Heart left ventricle (tissue), 16 donors: ENCODE data around the gene KIF16B. TPM values are rescaled to one million over a fixed set of nuclear protein-coding genes. Genes with fewer than 3 reads are reported as not detected.

Source experiments
- ATAC-seq, 4 donors: fragments of 200-7000 bp; cut with Tn5 transposase; one replicate each; pipeline ENCODE4 v1.9.1; 2020 to 2022; ENCODE audit warnings: moderate library complexity in 4 of 4, mild to moderate bottlenecking in 3 of 4, moderate number of reproducible peaks in 1 of 4
- DNase-seq, 5 donors: peaks; one replicate each; pipeline ENCODE4 v3.0.0-alpha.2; 2020
- H3K27ac ChIP-seq, 12 donors: fragments of 200-600 bp; sonication (generic) in 4 of 12; one replicate each; pipeline versions ENCODE4 v1.5.0 to v1.8.0; 2016 to 2022; ENCODE audit warnings: mild to moderate bottlenecking in 2 of 12
- H3K27me3 ChIP-seq, 9 donors: fragments of 200-600 bp; sonication (generic) in 2 of 9; one replicate each; pipeline versions ENCODE4 v1.5.1 to v1.8.0; 2016 to 2022; ENCODE audit warnings: mild to moderate bottlenecking in 3 of 9
- H3K36me3 ChIP-seq, 9 donors: fragments of 200-600 bp; sonication (generic) in 2 of 9; one replicate each; pipeline versions ENCODE4 v1.5.0 to v1.8.0; 2018 to 2022; ENCODE audit warnings: mild to moderate bottlenecking in 2 of 9
- H3K4me1 ChIP-seq, 12 donors: fragments of 200-600 bp; sonication (generic) in 4 of 12; one replicate each; pipeline versions ENCODE4 v1.5.0 to v1.8.0; 2016 to 2022; ENCODE audit warnings: mild to moderate bottlenecking in 3 of 12
- H3K4me3 ChIP-seq, 12 donors: fragments of 200-600 bp; sonication (generic) in 4 of 12; one replicate each; pipeline versions ENCODE4 v1.5.0 to v1.8.0; 2017 to 2022; ENCODE audit warnings: mild to moderate bottlenecking in 9 of 12, moderate library complexity in 4 of 12
- H3K9me3 ChIP-seq, 12 donors: fragments of 200-600 bp; sonication (generic) in 4 of 12; one replicate each; pipeline versions ENCODE4 v1.5.0 to v1.8.0; 2016 to 2022; ENCODE audit warnings: mild to moderate bottlenecking in 1 of 12
- CTCF ChIP-seq, 12 donors: fragments of 200-600 bp; sonication (generic) in 4 of 12; IDR thresholded peaks; one replicate each; pipeline versions ENCODE4 v1.5.0 to v1.8.0; 2018 to 2022; ENCODE audit warnings: antibody characterized with exemption in 12 of 12, mild to moderate bottlenecking in 5 of 12
- POLR2A ChIP-seq, 2 donors: fragments of 450-650 bp; IDR thresholded peaks; one replicate each; pipeline ENCODE4 v1.6.1; 2017; ENCODE audit warnings: antibody characterized with exemption in 2 of 2, mild to moderate bottlenecking in 2 of 2, moderate library complexity in 2 of 2
- WGBS, 4 donors: extraction: QIAGEN DNeasy Blood & Tissue Kit in 2 of 4; methylation state at CpG; one replicate each; pipeline versions ENCODE4 v1.1.5 to v1.1.7; 2013 to 2018; 5-methylcytosine and 5-hydroxymethylcytosine counted together
- intact Hi-C, 10 donors: fragments of 100-400 bp; cut with DNase I; formaldehyde crosslinking; loops; one replicate each; pipeline versions ENCODE4 v1.11.1 to v1.14.2; 2022
- polyA plus RNA-seq, 2 donors: library from polyadenylated mRNA; stranded (reverse); fragments of 200-250 nt; gene quantifications; one replicate each; pipeline ENCODE4 v1.2.3, GENCODE V29; 2013
- total RNA-seq, 9 donors: library from RNA; depleted of rRNA in 2 of 9; stranded (reverse); fragments of >200 nt in 2 of 9; fragmentation: NEBNext Ultra II Directional in 3 of 9; extraction: Animal tissue kit (Norgen Biotek cat#: 25700) in 3 of 9; gene quantifications; one replicate each; pipeline versions ENCODE4 v1.1.0 to v1.2.4, GENCODE V29; 2016 to 2023
- donor health status: ischemic (EF 13 %, LVEDD 7.1; RV severe dilation, severe dysfunction).
- donor health status: healthy with polysubstance abuse.
- donor health status: DM: no; HTN: yes; CAD: no.
- donor health status: DM: no; HTN: no; CAD: no.
- donor health status: ischemic (EF 25% LVEDD 6.9; RV normal size, moderate dysfunction).
- donor health status: ischemic (EF 25% LVEDD 5.7; RV mildly dilated, moderate dysfunction).
- donor health status: healthy.
- donor health status: DM: yes; HTN: yes; CAD: no.
- donor health status: ischemic (EF 35%, LVEDD 5.7; RV mildly dilated, moderate dysfunction).
- donor health status: nonischemic (EF 11% LVEDD 7.7; RV severe dilation, severe dysfunction).
- donor health status: DM: yes; HTN: yes; CAD: no.
- donor health status: PGD.
- donor health status: ischemic (EF 29% LVEDD 5.4; RV normal size, mild dysfunction).
- donor health status: nonischemic (EF 23%, LVEDD 6.1; RV moderate dilation, normal function).

KIF16B gene
- total and polyA plus RNA-seq, 11 donors: 8.8 to 31.8 (median 17.8) TPM

DNA sequence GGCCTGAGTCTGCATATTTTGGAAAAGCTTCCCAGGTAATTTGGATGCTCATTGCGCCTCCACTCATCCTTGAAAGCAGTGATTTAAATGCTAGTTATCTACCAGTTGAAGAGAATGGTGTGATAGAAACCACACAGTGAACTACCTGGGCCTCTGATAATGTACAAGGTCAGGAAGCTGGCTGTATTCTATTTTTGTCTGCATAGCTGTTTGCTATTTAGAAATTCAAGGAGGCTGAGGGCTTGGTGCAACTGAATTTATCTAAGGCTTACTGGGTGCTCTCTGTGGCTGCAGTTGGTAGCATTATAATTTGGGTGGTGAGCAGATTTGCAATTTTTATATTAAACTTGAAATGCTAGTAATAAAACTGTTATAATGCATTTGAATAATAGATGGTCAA is 245.6 kb downstream of the KIF16B start:
- Histone ChIP-seq H3K27me3 (no peaks in the 10 kb centered on the region), H3K4me3 (no peak overlapping the region), H3K36me3 (peaks cover 0 to 16% (median 0%) of the 10 kb centered on the region in 9 donors), H3K4me1 (peaks cover 0 to 5% (median 0%) of the 10 kb centered on the region in 12 donors), H3K9me3 (peaks cover 0 to 16% (median 1%) of the 10 kb centered on the region in 12 donors), H3K27ac (no peak overlapping the region)
- TF ChIP-seq POLR2A (IDR thresholded peaks at IDR 0.05): no peak
- no peak for TF ChIP-seq CTCF (IDR thresholded peaks at IDR 0.05)
- ATAC-seq (peak; percentile 64 to 84 (median 78)), DNase-seq (no peak)
- 65 to 78% (median 68%) methylated on average over 1 of the region's 1 CpG for WGBS, 4 donors
- intact Hi-C loops: no loop called here

GRCh38 chr20:16321291-16321690 is 252.0 kb downstream of the KIF16B start:
- Histone ChIP-seq H3K4me1 (peaks cover 0 to 11% (median 0%) of the 10 kb centered on the region in 12 donors), H3K36me3 (no peaks in the 10 kb centered on the region), H3K9me3 (peaks cover 0 to 14% (median under 1%) of the 10 kb centered on the region in 12 donors), H3K4me3 (no peak overlapping the region), H3K27me3 (no peaks in the 10 kb centered on the region), H3K27ac (no peak overlapping the region)
- TF ChIP-seq CTCF (IDR thresholded peaks at IDR 0.05) (no peak), POLR2A (IDR thresholded peaks at IDR 0.05) (no peak)
- ATAC-seq (no peak), DNase-seq (no peak)
- intact Hi-C loops: no loop called here
- 89 to 93% (median 92%) methylated on average over 2 of the region's 2 CpGs for WGBS, 4 donors

DNA sequence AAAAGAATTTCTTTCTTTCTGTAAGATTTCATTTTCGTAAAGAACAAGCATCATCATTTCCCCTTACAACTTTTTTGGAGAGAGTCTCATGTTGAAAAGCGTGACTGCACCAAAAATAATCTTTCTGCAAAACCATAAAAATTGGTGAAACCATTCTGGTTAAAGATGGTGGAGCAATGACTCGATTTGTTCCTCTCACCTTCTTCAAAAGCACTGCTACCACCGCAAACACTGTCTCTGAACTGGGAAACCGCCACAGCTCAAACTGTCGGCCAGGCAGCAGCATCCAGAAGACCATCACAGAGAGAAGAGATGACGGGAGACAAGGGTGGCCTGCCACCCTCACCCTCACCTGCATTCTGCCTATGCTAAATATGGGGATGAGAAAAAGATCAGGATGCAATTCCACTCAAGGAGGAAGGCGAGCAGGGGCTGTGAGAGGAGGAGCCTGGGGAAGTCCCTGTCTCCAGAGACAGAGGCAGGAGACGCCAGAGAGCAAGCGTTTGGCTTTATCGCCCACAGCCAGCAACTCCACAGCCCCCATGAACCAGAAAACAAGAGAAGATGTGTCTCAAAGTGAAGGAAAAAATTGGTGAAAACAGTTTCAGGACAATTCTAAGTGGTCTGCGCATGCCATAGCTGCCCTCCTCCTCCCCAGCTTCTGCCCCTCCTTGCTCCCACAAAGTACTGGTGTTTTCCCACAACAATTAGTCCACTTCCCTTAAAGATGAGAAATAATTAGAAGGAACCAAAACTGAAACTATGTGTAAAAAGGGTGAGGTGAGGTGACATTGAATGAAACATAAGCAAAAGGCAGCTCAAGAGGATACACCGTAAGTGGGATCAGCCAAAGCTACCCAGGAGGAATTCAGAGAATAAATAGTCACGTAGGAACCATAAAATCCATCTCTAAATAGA is 255.5 kb downstream of the KIF16B start:
- peak overlapping the region in 5 of 12 donors; percentile 3 to 50 (median 32) for H3K27ac ChIP-seq

More for the DNA sequence above, 255.5 kb downstream of the KIF16B start:
- H3K4me3 ChIP-seq: peak overlapping the region in 10 of 12 donors; percentile 9 to 44 (median 32)
- peaks cover 0 to 11% (median 0%) of the 10 kb centered on the region in 12 donors for H3K4me1 ChIP-seq
- no peak for TF ChIP-seq POLR2A (IDR thresholded peaks at IDR 0.05)
- no peak for TF ChIP-seq CTCF (IDR thresholded peaks at IDR 0.05)
- peaks cover 0 to 6% (median 0%) of the 10 kb centered on the region in 9 donors for H3K36me3 ChIP-seq
- ATAC-seq (peak in 1 of 4 donors; percentile 52), DNase-seq (no peak)
- intact Hi-C loops: no loop called here
- 62 to 80% (median 75%) methylated on average over 14 of the region's 14 CpGs for WGBS, 4 donors
- no peaks in the 10 kb centered on the region for H3K9me3 ChIP-seq
- no peaks in the 10 kb centered on the region for H3K27me3 ChIP-seq
